Skin epidermis (tissue), 12 donors: Measurements from ENCODE around the gene ITGA3.

Source experiments
- H3K27ac ChIP-seq, 21 experiments: fragments of 200-600 bp; sonication (generic) in 11 of 21; one replicate each; pipeline ENCODE4 v1.5.0; 2020; ENCODE audit warnings: mild to moderate bottlenecking in 3 of 21, inconsistent platforms in 2 of 21, moderate library complexity in 2 of 21
- H3K4me3 ChIP-seq, 7 experiments: fragments of 200-600 bp; sonication (generic) in 2 of 7; one replicate each; pipeline ENCODE4 v1.5.0; 2020; ENCODE audit warnings: inconsistent platforms in 2 of 7, mild to moderate bottlenecking in 2 of 7, moderate library complexity in 1 of 7

Gene ITGA3

GRCh38 chr17:50055426-50056216 lies at the start of gene ITGA3:
Gene ITGA3 (plus strand): TSS chr17:50056110. CDS start chr17:50056440, 330 bp downstream.
- H3K4me3 ChIP-seq: peak within 1 kb of the TSS; percentile 62 to 88 (median 78)
- peak within 1 kb of the TSS; percentile 52 to 94 (median 84) for H3K27ac ChIP-seq

- no peak overlapping the region for H3K4me3 ChIP-seq
These were observed 46.6 kb upstream of the ITGA3 start for GRCh38 chr17:50009282-50009681.

GRCh38 chr17:50013079-50013478 lies 42.8 kb upstream of the ITGA3 start:
- no peak overlapping the region for H3K27ac ChIP-seq
- no peak overlapping the region for H3K4me3 ChIP-seq

More at GRCh38 chr17:50009282-50009681, 46.6 kb upstream of the ITGA3 start:
- no peak overlapping the region for H3K27ac ChIP-seq

- Histone ChIP-seq H3K27ac (no peak overlapping the region), H3K4me3 (no peak overlapping the region)
These were observed 41.3 kb upstream of the ITGA3 start for GRCh38 chr17:50014471-50015088.

DNA sequence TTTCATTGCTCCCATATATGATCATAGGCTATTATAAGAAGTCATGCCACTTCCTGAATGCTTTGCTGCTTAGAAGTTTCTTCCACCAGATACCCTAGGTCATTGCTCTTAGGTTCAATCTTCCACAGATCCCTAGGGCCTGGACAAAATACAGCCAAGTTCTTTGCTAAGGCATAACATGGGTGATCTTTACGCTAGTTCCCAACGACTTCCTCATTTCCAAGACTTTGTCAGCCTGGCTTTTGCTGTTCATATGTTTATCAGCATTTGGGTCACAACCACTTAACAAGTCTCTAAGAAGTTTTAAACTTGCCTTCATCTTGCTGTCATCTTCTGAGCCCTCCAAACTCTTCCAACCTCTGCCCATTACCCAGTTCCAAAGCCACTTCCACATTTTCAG lies 40.8 kb upstream of the ITGA3 start:
- Histone ChIP-seq H3K27ac (no peak overlapping the region), H3K4me3 (no peak overlapping the region)

GRCh38 chr17:50018909-50019308 lies 37.0 kb upstream of the ITGA3 start:
- H3K4me3 ChIP-seq: no peak overlapping the region
- no peak overlapping the region for H3K27ac ChIP-seq

DNA sequence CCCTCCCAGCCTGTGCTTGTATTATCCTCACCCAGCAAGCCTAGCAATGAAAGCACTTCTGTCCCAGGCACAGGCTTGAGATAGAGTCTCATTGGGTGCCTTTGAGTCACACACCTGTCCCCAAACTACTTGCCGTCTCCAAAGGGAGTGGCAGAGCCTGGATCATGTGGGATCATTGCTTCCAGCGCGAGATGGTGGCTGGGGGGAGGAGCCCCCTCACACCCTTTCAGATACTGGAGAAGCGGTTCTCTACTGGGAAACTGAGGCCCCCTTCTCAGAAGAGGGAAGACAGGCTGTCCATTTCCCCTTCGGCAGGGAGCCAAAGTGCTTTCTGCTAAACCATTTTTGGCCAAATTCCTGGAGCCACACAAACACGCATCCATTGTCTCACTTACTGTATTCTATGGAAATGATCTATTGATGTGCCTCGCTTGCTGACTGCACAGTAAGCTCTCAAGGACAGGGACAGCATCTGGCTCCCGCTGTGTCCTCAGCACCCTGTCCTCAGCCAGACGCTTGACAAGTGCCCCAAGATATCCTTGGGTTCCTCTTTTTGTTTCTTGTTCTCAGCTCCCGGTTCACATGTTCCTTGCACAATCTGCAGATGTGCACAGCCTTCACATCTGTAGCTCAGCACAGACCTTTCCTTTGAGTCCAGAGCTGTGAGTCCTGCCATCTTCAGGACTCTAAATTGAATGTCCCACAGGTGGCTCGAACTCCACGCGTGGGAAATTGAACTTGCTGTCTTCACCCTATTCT lies 34.9 kb upstream of the ITGA3 start:
- no peak overlapping the region for H3K4me3 ChIP-seq

DNA sequence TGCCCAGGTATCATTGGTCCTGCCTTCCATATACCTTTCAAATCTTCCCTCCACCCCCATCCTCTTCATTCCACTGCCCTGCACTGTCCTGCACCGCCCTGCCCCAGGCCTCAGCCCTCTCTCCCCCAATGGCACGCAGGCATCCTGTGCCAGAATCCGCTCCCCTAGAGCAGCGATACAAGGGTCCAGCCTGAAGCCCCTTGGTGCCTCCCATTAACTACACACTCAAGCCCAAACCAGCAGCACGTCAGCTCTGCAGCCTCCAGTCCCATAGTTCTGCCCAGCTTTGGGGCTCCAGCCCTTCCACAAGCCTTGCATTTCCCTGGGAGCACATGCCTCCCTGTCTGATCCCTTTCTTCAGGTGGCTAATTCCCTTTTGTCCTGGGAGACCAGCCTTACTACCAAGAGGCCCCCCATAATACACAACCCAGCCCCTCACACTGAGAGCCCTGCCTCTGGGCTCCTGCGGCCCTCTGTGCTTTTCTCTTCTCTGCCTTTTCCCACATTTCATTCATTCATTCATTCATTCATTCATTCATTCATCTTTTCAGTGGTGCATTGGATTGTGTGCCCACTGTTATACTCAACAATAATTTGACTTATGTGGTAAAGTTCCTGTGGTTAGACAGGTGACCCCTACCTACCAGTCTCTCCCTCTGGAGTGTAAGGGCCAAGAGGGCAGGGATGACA lies 34.1 kb upstream of the ITGA3 start:
- H3K27ac ChIP-seq: no peak overlapping the region

More for the DNA sequence above, 34.9 kb upstream of the ITGA3 start:
- no peak overlapping the region for H3K27ac ChIP-seq

DNA sequence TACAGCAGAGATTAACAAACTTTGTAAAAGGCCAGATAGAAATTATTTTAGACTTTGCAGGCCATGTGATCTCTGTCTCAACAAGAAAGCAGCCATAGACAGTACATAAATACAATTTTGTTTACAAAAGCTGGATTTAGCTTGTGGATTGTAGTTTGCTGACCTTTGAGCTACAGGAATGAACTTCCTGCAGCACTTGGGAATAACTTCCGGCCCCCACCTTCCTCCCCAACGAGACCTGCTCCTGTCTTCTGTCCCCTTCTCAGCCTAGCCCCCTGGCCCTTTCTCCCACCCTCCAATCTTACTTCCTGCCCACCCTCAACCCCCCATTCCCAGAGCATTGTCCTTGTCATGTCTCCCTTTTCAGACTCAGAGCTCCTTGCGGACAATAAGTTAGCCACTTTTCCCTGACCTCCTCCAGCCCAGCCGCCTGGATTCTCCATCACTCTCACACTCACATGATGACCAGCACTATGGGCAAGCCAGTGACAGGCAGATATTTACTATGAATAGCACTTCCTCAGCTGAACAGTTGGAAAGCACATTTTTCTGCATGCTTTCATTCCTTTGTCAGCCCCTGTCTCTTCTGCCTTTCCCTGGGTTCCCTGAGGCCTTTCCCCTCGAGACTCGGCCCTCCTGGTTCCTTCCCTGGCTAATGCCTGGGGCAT lies 33.3 kb upstream of the ITGA3 start:
- Histone ChIP-seq H3K4me3 (no peak overlapping the region), H3K27ac (no peak overlapping the region)

More for the DNA sequence above, 34.1 kb upstream of the ITGA3 start:
- no peak overlapping the region for H3K4me3 ChIP-seq

DNA sequence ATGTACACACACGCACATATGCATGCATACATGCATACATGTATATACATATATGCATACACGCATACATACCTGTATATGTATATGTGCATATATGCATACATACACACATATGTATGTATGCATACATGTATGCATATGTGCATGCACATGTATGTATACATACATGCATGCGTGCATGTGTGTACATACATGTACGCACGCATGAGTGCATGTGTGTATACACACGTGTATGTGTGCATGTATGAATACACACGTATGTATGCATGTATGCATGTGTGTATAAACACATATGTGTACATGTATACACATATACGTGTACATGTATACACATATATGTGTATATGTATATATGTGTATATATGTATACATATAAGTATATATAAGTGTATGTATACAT lies 32.4 kb upstream of the ITGA3 start:
- H3K4me3 ChIP-seq: no peak overlapping the region
- H3K27ac ChIP-seq: no peak overlapping the region

DNA sequence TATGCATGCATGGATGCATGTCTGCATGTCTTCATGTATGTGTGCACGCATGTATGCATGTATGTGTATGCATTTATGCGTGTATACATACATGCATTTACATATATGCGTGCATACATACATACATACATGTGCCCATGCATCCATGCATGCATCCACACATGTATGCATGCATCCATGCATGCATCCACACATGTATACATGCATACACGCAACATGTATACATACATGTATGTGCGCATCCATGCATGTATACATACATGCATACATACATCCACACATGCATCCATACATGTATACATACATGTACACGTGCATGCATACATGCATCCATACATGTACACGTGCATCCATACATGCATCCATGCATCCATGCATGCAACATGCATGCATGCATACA lies 31.1 kb upstream of the ITGA3 start:
- Histone ChIP-seq H3K27ac (no peak overlapping the region), H3K4me3 (no peak overlapping the region)

DNA sequence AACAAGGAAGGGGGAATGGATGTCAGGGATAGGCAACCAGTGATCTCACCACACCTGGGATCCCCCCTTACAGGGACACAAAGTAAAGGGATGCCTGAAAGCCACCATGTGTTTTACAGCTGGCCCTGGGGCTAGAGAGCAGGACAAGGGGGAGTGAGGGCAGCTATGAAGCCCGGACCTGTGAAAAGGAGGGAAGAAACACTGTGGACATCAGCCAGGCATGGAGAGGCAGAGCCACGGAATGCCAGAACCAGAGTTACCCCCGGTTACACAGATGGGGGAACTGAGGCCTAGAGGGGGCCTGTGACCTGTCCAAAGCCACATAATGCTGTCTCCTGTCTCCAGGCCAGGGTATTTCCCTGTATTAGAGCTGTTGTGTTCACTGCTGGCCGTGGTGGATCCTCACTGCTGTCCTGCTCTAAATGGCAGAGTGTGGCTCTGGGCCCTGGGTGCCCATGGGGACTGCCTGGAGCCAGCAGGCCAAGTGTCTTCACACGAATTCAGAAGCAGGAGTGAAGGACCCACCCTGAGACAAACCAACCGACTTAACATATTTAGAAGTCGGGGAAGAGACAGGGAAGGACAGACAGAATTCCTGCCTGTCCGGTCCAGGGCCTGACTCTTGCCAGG lies 29.7 kb upstream of the ITGA3 start:
- no peak overlapping the region for H3K27ac ChIP-seq
- H3K4me3 ChIP-seq: no peak overlapping the region

DNA sequence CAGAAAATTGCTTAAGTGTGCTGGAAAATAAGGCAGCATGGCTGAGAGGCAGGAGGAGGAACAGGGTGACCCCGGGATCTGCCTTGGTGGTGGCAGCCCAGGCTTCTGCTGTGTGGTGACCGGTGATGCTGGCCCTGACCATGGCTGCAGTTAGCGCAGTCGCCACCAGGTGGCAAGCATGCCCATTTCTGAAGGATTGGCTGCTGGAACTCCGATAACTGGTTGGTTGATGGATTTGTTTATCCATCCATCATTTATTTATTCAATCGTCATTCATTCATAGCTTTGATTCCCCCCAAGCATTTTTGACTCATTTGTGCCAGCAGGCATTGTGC lies 29.1 kb upstream of the ITGA3 start:
- peak overlapping the region in 4 of 7 experiments; percentile 9 to 28 (median 11) for H3K4me3 ChIP-seq

GRCh38 chr17:50027172-50027880 lies 28.6 kb upstream of the ITGA3 start:
- H3K27ac ChIP-seq: peak overlapping the region in 14 of 21 experiments; percentile 0 to 72 (median 52)
- H3K4me3 ChIP-seq: peak overlapping the region in 4 of 7 experiments; percentile 9 to 28 (median 11)

More for the DNA sequence above, 29.1 kb upstream of the ITGA3 start:
- peak overlapping the region in 5 of 21 experiments; percentile 33 to 52 (median 52) for H3K27ac ChIP-seq

DNA sequence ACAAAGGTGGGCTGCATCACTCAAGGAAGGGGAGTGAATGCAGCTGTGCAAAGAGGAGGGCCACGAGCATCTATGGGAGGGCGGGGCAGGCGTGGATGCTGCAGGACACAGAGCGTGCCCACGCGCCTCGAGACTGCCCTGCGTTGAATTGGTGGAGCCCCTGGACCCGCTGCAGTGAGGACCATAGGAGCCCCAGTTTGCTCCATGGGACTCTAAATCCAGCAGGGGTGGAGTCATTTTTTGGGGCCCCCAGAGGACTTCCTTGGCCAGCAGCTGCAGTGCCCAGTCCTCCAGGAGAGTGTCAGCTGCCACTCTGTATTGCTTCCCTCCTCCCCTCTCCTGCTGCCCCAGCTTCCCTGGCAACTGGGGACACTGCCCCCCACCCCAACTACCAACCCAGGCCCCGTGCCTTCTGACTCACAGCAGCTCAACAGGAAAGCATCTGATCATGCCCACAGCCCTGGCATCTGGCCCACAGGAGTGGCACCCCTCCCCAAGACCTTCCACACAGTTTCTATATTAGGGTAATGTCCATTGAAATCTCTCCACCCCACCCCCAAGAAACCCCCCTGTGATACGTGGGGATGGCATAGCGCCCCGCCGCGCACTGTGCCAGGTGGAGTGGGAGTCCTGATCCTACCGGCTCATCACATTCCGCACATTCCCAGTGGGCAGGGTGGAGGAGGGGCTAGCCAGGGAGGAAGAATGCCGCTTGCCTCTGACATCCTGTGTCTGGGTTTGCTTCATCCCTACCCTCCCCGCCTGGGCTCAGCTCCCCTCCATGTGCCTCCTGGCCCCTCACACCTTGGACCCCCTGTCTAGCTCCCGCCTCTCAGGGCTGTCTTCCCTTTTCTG lies 27.8 kb upstream of the ITGA3 start:
- H3K4me3 ChIP-seq: no peak overlapping the region
- H3K27ac ChIP-seq: peak overlapping the region in 10 of 21 experiments; percentile 18 to 75 (median 48)

- peak overlapping the region in 8 of 21 experiments; percentile 18 to 75 (median 49) for H3K27ac ChIP-seq
These were observed 27.2 kb upstream of the ITGA3 start for GRCh38 chr17:50028736-50029120.

GRCh38 chr17:50029185-50029584 lies 26.7 kb upstream of the ITGA3 start:
- peak overlapping the region in 2 of 21 experiments; percentile 46 to 75 for H3K27ac ChIP-seq
- H3K4me3 ChIP-seq: no peak overlapping the region

More at GRCh38 chr17:50028736-50029120, 27.2 kb upstream of the ITGA3 start:
- H3K4me3 ChIP-seq: no peak overlapping the region
